Gastroesophageal sphincter (tissue), 3 donors: ENCODE results near the gene CAMK1G.

ENCODE experiments used
- EP300 ChIP-seq: sonication (generic); formaldehyde crosslinking; IDR thresholded peaks from one replicate; pipeline ENCODE4 v1.6.1; 2017; ENCODE audit warnings: antibody characterized with exemption, mild to moderate bottlenecking
- POLR2A ChIP-seq, 2 donors: fragments of 450-650 bp; IDR thresholded peaks; one replicate each; pipeline ENCODE4 v1.6.1; 2017; ENCODE audit warnings: antibody characterized with exemption in 2 of 2, mild to moderate bottlenecking in 2 of 2, moderate library complexity in 1 of 2
- TF ChIP-seq, protein P1 (sequence below), 4 experiments: fragments of 200-600 bp in 2 of 4; fragments of 450-650 bp in 2 of 4; sonication (generic) in 1 of 4; IDR thresholded peaks; one replicate each; pipeline ENCODE4 v1.5.1; 2017 to 2019; ENCODE audit warnings: antibody characterized with exemption in 4 of 4, mild to moderate bottlenecking in 2 of 4, moderate library complexity in 2 of 4

DNA sequence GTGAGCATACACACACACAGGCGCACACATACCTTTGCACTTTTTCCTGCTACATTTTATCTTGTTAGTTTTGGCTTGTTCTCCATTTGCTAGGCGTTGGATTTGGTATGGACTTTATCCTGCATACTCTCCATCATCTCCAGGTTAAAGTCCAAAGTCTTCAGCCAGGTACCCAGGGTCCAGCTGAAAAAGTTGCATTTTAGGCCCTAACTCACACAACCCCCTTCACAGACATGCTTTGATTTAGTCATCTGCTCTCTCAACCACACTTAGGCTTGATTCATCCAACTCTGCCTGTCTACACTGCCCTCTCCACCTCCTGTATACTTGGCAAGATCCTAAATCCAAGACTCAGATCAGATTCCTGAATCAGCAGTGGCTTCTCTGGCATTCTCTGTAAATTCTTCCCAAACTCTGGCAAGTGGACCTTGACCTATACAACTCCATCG, 79.4 kb downstream of the CAMK1G start:
- TF ChIP-seq, protein P1, sequence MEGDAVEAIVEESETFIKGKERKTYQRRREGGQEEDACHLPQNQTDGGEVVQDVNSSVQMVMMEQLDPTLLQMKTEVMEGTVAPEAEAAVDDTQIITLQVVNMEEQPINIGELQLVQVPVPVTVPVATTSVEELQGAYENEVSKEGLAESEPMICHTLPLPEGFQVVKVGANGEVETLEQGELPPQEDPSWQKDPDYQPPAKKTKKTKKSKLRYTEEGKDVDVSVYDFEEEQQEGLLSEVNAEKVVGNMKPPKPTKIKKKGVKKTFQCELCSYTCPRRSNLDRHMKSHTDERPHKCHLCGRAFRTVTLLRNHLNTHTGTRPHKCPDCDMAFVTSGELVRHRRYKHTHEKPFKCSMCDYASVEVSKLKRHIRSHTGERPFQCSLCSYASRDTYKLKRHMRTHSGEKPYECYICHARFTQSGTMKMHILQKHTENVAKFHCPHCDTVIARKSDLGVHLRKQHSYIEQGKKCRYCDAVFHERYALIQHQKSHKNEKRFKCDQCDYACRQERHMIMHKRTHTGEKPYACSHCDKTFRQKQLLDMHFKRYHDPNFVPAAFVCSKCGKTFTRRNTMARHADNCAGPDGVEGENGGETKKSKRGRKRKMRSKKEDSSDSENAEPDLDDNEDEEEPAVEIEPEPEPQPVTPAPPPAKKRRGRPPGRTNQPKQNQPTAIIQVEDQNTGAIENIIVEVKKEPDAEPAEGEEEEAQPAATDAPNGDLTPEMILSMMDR (IDR thresholded peaks at IDR 0.05): no peak
- no peak for TF ChIP-seq EP300
- TF ChIP-seq POLR2A (IDR thresholded peaks at IDR 0.05): no peak
